Endothelial cell of umbilical vein (primary cell): ENCODE data around the gene STK10. TPM values are rescaled to one million over a fixed set of nuclear protein-coding genes. Genes with fewer than 3 reads are reported as not detected.

Experiments used
- BruUV-seq: library from RNA; stranded (reverse); fragments of 400-500 nt; replicated peaks from 2 replicates; lab custom pipeline; 2021; lab: Mats Ljungman, UMichigan
- CTCF ChIA-PET: fragments of 300-600, 350-600 bp; sonication (Branson Sonifier 250); formaldehyde crosslinking; loops from one replicate; lab custom pipeline; 2021; ENCODE audit warnings: antibody characterized with exemption, inconsistent platforms; lab: Charles Lee
- POLR2A ChIA-PET: fragments of 300-600, 350-600 bp; sonication (Branson Sonifier 250); formaldehyde crosslinking; loops from one replicate; lab custom pipeline; 2021; ENCODE audit warnings: antibody characterized with exemption, inconsistent platforms; lab: Charles Lee
- DNase-seq: peaks from one replicate; pipeline ENCODE4 v3.0.0-alpha.2; 2011; ENCODE audit warnings: low read depth, low spot score
- FAIRE-seq: peaks from 2 replicates; lab custom pipeline; 2011; peaks lifted over from hg19 to GRCh38; lab: Jason Lieb, UNC
- H2AFZ ChIP-seq: 2 replicates; pipeline ENCODE4 v1.6.0; 2012; ENCODE audit warnings: low read depth, low read length, control low read depth, inconsistent platforms
- H3K27ac ChIP-seq: 2 replicates; pipeline ENCODE4 v1.5.1; 2011; ENCODE audit warnings: low read depth, mild to moderate bottlenecking, control low read depth, low read length, moderate library complexity; ENCODE audit not compliant: insufficient read depth
- H3K27me3 ChIP-seq, 2 experiments: 2 replicates each; pipeline versions ENCODE4 v1.6.0 to v1.6.1; 2011; ENCODE audit warnings: low read length in 2 of 2, mixed read lengths in 1 of 2; ENCODE audit not compliant: control insufficient read depth in 2 of 2, insufficient read depth in 2 of 2
- H3K36me3 ChIP-seq, 2 experiments: 2 replicates in 1 of 2; 3 replicates in 1 of 2; pipeline ENCODE4 v1.5.1; 2011; ENCODE audit warnings: low read length in 2 of 2, mild to moderate bottlenecking in 1 of 2, moderate library complexity in 1 of 2; ENCODE audit not compliant: control insufficient read depth in 2 of 2, insufficient read depth in 2 of 2; ENCODE audit errors: extremely low read depth in 1 of 2
- H3K4me1 ChIP-seq: 3 replicates; pipeline ENCODE4 v1.5.1; 2011; ENCODE audit warnings: mild to moderate bottlenecking, low read length; ENCODE audit not compliant: control insufficient read depth, insufficient read depth; ENCODE audit errors: extremely low read depth
- H3K4me2 ChIP-seq: 2 replicates; pipeline ENCODE4 v1.6.1; 2011; ENCODE audit warnings: low read length, control low read depth, mixed read lengths; ENCODE audit not compliant: insufficient read depth
- H3K4me3 ChIP-seq, 3 experiments: fragments of 200-600 bp in 1 of 3; sonication (generic), shearing (Covaris generic) in 1 of 3; replicated peaks in 1 of 3; 2 replicates each; pipeline ENCODE4 v1.5.1; 2011 to 2016; ENCODE audit warnings: control low read depth in 3 of 3, low read length in 3 of 3, mild to moderate bottlenecking in 2 of 3, inconsistent platforms in 1 of 3, low read depth in 1 of 3, moderate library complexity in 1 of 3; ENCODE audit not compliant: insufficient read depth in 1 of 3
- H3K79me2 ChIP-seq: 2 replicates; pipeline ENCODE4 v1.6.0; 2012; ENCODE audit warnings: low read length, inconsistent platforms; ENCODE audit not compliant: control insufficient read depth, insufficient read depth
- H3K9ac ChIP-seq: replicated peaks from 2 replicates; pipeline ENCODE3; 2011; ENCODE audit warnings: low read length, control low read depth; ENCODE audit not compliant: insufficient read depth; ENCODE audit errors: extremely low read depth
- H3K9me1 ChIP-seq: replicated peaks from 3 replicates; pipeline ENCODE4 v1.6.0; 2011; ENCODE audit warnings: mild to moderate bottlenecking, low read length; ENCODE audit not compliant: control insufficient read depth, insufficient read depth; ENCODE audit errors: extremely low read depth
- H3K9me3 ChIP-seq: replicated peaks from 2 replicates; pipeline ENCODE4 v1.5.1; 2012; ENCODE audit warnings: low read length, inconsistent platforms; ENCODE audit not compliant: control insufficient read depth, insufficient read depth
- H4K20me1 ChIP-seq: replicated peaks from 2 replicates; pipeline ENCODE3; 2011; ENCODE audit warnings: mild to moderate bottlenecking, low read length; ENCODE audit not compliant: control insufficient read depth, insufficient read depth; ENCODE audit errors: extremely low read depth
- CTCF ChIP-seq, 2 donors: IDR thresholded peaks; 1 replicate in 1 of 2; 2 replicates in 1 of 2; pipeline ENCODE4 v1.5.1; 2011; ENCODE audit warnings: low read length in 2 of 2, mild to moderate bottlenecking in 2 of 2, moderate library complexity in 2 of 2, control low read depth in 1 of 2, inconsistent platforms in 1 of 2, low read depth in 1 of 2; ENCODE audit not compliant: insufficient read depth in 1 of 2; ENCODE audit errors: extremely low read depth in 1 of 2
- EZH2 ChIP-seq: IDR thresholded peaks from 2 replicates; pipeline ENCODE4 v1.6.1; 2012; ENCODE audit warnings: borderline replicate concordance, low read depth, mild to moderate bottlenecking, moderate library complexity, low read length, inconsistent platforms; ENCODE audit not compliant: severe bottlenecking
- MYC ChIP-seq: IDR thresholded peaks from one replicate; pipeline ENCODE4 v1.6.1; 2011; ENCODE audit warnings: mild to moderate bottlenecking, low read depth, low read length
- POLR2A ChIP-seq: IDR thresholded peaks from 2 replicates; pipeline ENCODE4 v1.6.1; 2012; ENCODE audit warnings: low read depth, mild to moderate bottlenecking, control low read depth, low read length
- POLR2AphosphoS5 ChIP-seq: IDR thresholded peaks from 2 replicates; pipeline ENCODE4 v1.6.1; 2012; ENCODE audit warnings: low read depth, mild to moderate bottlenecking, control low read depth, low read length, moderate library complexity; ENCODE audit not compliant: insufficient read depth
- dilution Hi-C: fragments of 300-500 bp; cut with MboI; formaldehyde crosslinking; loops from one replicate; pipeline ENCODE4 v1.15.0; 2019; ENCODE audit warnings: low sequenced_read_pairs; ENCODE audit not compliant: extremely low pct_ligation_motif_present
- intact Hi-C: fragments of 100-400 bp; cut with micrococcal nuclease; formaldehyde crosslinking; loops from one replicate; pipeline ENCODE4 v1.10.0; 2022
- polyA plus RNA-seq, 4 experiments: library from polyadenylated mRNA; depleted of rRNA in 3 of 4; stranded (reverse) in 3 of 4; unstranded in 1 of 4; fragments of >200 nt; gene quantifications; 2 replicates each; pipeline versions ENCODE4 v1.2.1 to v1.2.3, GENCODE V29; 2011 to 2012; ENCODE audit warnings: missing spikeins in 1 of 4
- total RNA-seq: library from RNA; stranded (reverse); gene quantifications from 2 replicates; pipeline ENCODE4 v1.2.3, GENCODE V29; 2021

Gene STK10
- total and polyA plus RNA-seq, 2 donors (not counting 3 experiments of a cell fraction or from before 2014, with no cell fraction given) = 16.9 to 47.2 TPM

- dilution Hi-C loops (no loop called here), intact Hi-C loops (no loop called here)
- Histone ChIP-seq H3K27me3 (no peaks in the 10 kb centered on the region), H3K4me2 (no peak overlapping the region), H3K4me3 (no peak overlapping the region), H3K36me3 (peaks cover 2 to 3% of the 10 kb centered on the region in 2 experiments), H3K79me2 (peaks cover 29% of the 10 kb centered on the region), H3K9ac (no peak overlapping the region), H3K9me3 (no peaks in the 10 kb centered on the region), H3K9me1 (peaks cover 2% of the 10 kb centered on the region), H3K27ac (no peak overlapping the region), H4K20me1 (peaks cover 17% of the 10 kb centered on the region), H3K4me1 (peaks cover 10% of the 10 kb centered on the region), H2AFZ (no peak overlapping the region)
- BruUV-seq = no TSS peak
- FAIRE-seq (no peak), DNase-seq (no peak)
- ChIA-PET CTCF (no interaction called here), POLR2A (no interaction called here)
- no peak for TF ChIP-seq POLR2AphosphoS5
- no peak for TF ChIP-seq EZH2
- TF ChIP-seq CTCF (IDR thresholded peaks at IDR 0.05; ENCODE audit: extremely low read depth in 1 of 2, insufficient read depth in 1 of 2, low read depth in 1 of 2, low read length in 2 of 2) = no peak
- TF ChIP-seq MYC = no peak
- no peak for TF ChIP-seq POLR2A
Measured at GRCh38 chr5:172235827-172236736, 48.1 kb upstream of the STK10 start.
